Activated T-cell treated with anti-CD3 and anti-CD28 coated beads, Interleukin-2, amount 50 U/mL, for 72 hours (primary cell): Measurements from ENCODE around the gene FAM32A. TPM values are rescaled to one million over a fixed set of nuclear protein-coding genes. Genes with fewer than 3 reads are reported as not detected.

Experiments
- ATAC-seq, 2 donors: fragments of 150-1000 bp; cut with Tn5 transposase; replicated peaks in 1 of 2; 2 replicates each; pipeline ENCODE4 v1.10.0; 2021; ENCODE audit warnings: moderate library complexity in 2 of 2, mild to moderate bottlenecking in 1 of 2
- DNase-seq, 2 donors: peaks; one replicate each; pipeline ENCODE4 v3.0.0; 2021 to 2022; ENCODE audit warnings: mixed read lengths in 1 of 2
- H3K27ac Mint-ChIP-seq: one replicate; pipeline ENCODE4 v1.8.0; 2022; ENCODE audit warnings: mild to moderate bottlenecking, moderate library complexity, mixed read lengths
- H3K27me3 Mint-ChIP-seq: one replicate; pipeline ENCODE4 v1.8.0; 2022; ENCODE audit warnings: low read depth, mixed read lengths
- H3K36me3 Mint-ChIP-seq, 2 donors: one replicate each; pipeline ENCODE4 v1.8.0; 2022; ENCODE audit warnings: mixed read lengths in 2 of 2, mild to moderate bottlenecking in 1 of 2; ENCODE audit not compliant: insufficient read depth in 2 of 2
- H3K4me1 Mint-ChIP-seq: one replicate; pipeline ENCODE4 v1.8.0; 2022; ENCODE audit warnings: low read depth, mixed read lengths
- H3K4me3 Mint-ChIP-seq, 2 donors: one replicate each; pipeline ENCODE4 v1.8.0; 2022; ENCODE audit warnings: mild to moderate bottlenecking in 2 of 2, mixed read lengths in 2 of 2, moderate library complexity in 2 of 2
- H3K9me3 Mint-ChIP-seq, 2 donors: one replicate each; pipeline ENCODE4 v1.8.0; 2022; ENCODE audit warnings: mixed read lengths in 2 of 2
- total RNA-seq, 2 donors: library from RNA; stranded (reverse); gene quantifications; one replicate each; pipeline ENCODE4 v1.2.3, GENCODE V29; 2022

FAM32A gene
- total RNA-seq, 2 donors from 2014 or later = 47.0 to 49.5 TPM

DNA sequence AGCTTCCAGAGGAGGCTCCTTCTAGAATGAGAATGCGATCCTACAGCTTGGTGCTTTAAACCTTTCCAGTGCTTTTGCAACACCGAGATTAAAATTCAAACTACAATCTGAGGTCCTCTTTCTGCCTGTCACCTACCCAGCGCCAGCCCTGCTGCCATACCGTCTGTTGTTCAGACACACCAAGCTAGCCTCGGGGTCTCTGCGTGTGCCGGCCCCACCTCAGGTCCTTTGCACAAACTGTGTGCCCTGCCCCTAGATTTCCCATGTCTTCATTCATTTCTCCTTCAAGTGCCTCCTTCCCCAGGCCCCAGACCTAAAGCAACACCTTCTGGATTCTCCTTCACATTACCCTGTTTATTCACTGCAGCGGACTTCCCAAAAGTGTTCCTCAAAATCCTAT lies 30.7 kb upstream of the FAM32A start:
- DNase-seq = no peak
- peaks cover 9 to 27% of the 10 kb centered on the region in 2 donors for H3K36me3 Mint-ChIP-seq
- H3K27ac Mint-ChIP-seq = no peak overlapping the region
- ATAC-seq = no peak
- no peak overlapping the region for H3K4me3 Mint-ChIP-seq
- H3K9me3 Mint-ChIP-seq = no peaks in the 10 kb centered on the region
- no peaks in the 10 kb centered on the region for H3K27me3 Mint-ChIP-seq
- H3K4me1 Mint-ChIP-seq = peaks cover 5% of the 10 kb centered on the region

DNA sequence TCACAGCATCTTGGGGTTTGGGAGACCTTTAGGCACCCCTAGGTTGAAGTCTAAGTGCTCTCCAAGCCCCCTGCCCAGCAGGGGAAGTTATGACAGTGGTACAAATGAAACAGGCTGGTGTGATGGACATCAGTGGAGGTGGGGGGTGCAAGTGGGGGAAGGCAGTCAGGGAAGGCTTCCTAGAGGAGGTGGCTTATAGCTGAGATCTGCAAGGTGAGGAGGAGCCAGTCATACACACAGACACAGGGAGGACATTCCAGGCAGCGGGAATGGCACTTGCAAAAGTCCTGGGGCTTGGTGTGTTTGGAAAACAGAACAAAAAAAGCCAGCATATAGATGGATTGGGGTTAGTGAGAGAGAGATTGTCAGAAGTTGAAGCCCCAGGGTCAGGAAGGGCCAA lies 30.1 kb upstream of the FAM32A start:
- no peaks in the 10 kb centered on the region for H3K9me3 Mint-ChIP-seq
- H3K36me3 Mint-ChIP-seq = peaks cover 9 to 24% of the 10 kb centered on the region in 2 donors
- H3K4me3 Mint-ChIP-seq = no peak overlapping the region
- ATAC-seq (no peak), DNase-seq (no peak)
- no peak overlapping the region for H3K27ac Mint-ChIP-seq
- peaks cover 5% of the 10 kb centered on the region for H3K4me1 Mint-ChIP-seq
- H3K27me3 Mint-ChIP-seq = no peaks in the 10 kb centered on the region

DNA sequence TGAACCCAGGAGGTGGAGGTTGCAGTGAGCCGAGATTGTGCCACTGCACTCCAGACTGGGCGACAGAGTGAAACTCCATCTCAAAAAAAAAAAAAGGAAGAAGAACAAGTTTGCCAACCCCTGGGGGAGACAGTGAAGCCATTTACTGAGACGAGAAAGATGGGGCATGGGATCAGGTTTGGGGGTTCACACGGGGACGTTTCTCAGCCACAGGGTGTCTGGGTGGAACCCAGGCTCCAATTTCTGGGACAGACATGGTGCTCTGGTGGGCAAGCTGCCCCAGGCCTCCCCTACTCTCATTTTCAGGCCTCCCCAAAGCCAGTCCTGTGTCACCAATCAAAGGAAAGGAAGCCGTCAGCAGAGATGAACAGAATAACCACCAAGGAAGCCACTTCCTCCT lies 28.3 kb upstream of the FAM32A start:
- Mint-ChIP-seq H3K36me3 (peaks cover 9 to 24% of the 10 kb centered on the region in 2 donors), H3K27ac (no peak overlapping the region), H3K9me3 (no peaks in the 10 kb centered on the region), H3K27me3 (no peaks in the 10 kb centered on the region), H3K4me3 (no peak overlapping the region), H3K4me1 (peaks cover 22% of the 10 kb centered on the region)
- ATAC-seq = no peak
- DNase-seq = no peak

DNA sequence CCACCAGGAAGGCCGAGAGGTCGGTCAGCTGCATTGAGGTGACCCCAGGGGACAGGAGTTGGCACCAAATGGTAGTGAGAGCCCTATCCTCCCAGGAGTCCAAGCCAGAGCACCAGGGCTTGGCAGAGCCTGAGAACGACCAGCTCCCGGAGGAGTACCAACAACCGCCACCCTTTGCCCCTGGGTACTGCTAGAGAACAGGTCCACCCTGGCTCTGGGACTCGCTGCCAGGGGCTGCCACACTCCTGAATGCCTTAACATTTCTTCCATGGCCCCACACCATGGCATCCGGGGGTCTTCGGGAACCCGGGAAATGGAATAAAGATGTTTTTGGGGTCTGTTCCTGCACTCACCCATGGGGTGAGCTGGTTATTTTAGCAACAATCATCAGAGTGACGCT lies 27.6 kb upstream of the FAM32A start:
- Mint-ChIP-seq H3K36me3 (peaks cover 9 to 24% of the 10 kb centered on the region in 2 donors), H3K27me3 (no peaks in the 10 kb centered on the region), H3K9me3 (no peaks in the 10 kb centered on the region), H3K27ac (no peak overlapping the region), H3K4me1 (peaks cover 27% of the 10 kb centered on the region), H3K4me3 (no peak overlapping the region)
- DNase-seq (no peak), ATAC-seq (no peak)

DNA sequence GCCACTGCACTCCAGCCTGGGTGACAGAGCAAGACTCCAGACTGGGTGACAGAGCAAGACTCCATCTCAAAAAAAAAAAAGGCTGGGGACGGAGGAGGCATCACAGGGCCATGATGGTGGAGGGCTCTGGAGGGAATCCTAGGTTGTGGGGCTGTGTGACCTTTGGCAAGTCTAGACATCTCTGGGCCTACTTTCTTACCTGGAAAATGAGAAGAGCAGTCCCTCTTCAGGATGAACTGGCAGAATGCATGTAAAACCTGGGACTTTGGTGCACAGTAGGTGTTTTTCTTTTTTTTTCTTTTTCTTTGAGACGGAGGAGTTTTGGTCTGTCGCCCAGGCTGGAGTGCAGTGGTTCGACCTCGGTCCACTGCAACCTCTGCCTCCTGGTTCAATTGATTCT lies 25.6 kb upstream of the FAM32A start:
- no peak for ATAC-seq
- DNase-seq = no peak
- Mint-ChIP-seq H3K27ac (no peak overlapping the region), H3K27me3 (no peaks in the 10 kb centered on the region), H3K4me3 (no peak overlapping the region), H3K36me3 (peaks cover 5 to 17% of the 10 kb centered on the region in 2 donors), H3K4me1 (peaks cover 27% of the 10 kb centered on the region), H3K9me3 (no peaks in the 10 kb centered on the region)

DNA sequence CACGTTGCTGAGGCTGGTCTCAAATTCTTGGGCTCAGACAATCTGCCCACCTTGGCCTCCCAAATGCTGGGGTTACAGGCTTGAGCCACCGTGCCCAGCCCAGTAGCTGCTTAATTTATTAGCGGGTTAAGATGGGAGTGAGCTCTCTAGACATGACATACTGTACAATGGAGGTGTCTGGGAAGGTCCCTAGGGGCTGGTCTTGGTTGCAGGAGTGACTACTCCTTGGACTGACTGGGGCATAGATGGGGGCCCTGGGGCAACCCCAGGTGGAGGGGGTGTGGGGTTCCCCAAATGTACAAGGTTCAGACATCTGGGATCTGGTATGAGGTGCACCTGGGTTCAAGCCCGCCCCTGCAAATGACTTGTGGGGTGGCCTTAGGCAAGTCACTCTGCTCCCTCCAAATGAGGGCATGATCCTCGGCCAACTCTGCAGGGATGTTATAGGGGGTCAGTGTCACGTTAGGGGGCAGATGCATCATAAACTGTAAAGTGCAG lies 24.7 kb upstream of the FAM32A start:
- Mint-ChIP-seq H3K4me1 (peaks cover 27% of the 10 kb centered on the region), H3K27ac (no peak overlapping the region), H3K9me3 (no peaks in the 10 kb centered on the region), H3K36me3 (peaks cover 0 to 11% of the 10 kb centered on the region in 2 donors), H3K4me3 (peak overlapping the region; percentile 50 to 64), H3K27me3 (no peaks in the 10 kb centered on the region)
- no peak for ATAC-seq
- no peak for DNase-seq

DNA sequence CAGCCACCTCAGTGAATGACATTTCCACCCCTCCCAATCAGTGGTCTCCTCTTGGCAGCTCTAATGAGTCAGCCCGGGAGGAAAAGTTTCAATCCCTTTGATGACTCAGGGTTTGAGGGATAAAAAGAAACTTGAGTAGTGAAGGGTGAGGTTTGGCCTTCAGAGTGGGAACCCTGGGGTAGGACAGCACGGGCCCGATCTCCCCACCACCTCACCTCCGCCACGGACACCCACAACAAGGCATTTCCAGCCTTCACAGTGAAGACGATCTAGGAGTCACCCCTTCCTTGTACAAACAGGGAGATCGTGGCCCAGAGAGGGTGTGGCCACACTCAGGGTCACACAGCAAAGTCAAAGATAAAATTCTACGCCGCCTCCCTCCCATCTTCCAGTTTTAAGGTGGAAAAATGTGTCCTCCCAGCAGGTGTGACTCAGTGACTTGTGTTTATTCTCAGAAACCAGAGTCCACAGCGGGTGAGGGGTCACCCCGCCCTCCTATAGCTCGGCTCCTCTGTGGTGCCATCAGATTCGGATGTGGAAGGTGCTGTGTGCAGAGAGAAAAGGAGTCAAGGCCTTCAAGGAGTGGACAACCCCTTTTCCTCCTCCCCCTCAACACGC lies 24.2 kb upstream of the FAM32A start:
- Mint-ChIP-seq H3K36me3 (peaks cover 0 to 11% of the 10 kb centered on the region in 2 donors), H3K4me1 (peaks cover 27% of the 10 kb centered on the region), H3K27ac (peak overlapping the region; percentile 21), H3K9me3 (no peaks in the 10 kb centered on the region), H3K27me3 (no peaks in the 10 kb centered on the region), H3K4me3 (peak overlapping the region; percentile 50 to 64)
- ATAC-seq = peak; percentile 85
- peak; percentile 30 to 74 for DNase-seq

DNA sequence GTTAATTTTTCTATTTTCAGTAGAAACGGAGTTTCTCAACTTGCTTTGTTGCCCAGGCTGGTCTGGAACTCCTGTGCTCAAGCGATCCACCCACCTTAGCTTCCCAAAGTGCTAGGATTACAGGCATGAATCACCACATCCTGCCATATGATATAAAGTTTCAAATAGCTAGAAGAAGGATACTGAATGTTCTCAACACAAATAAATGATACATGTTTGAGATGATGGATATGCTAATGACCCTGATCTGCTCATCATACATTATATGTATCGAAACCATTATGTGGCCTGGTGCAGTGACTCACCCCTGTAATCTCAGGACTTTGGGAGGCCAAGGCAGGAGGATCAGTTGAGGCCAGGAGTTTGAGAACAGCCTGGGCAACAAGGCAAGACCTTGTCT lies 23.4 kb upstream of the FAM32A start:
- H3K27me3 Mint-ChIP-seq = no peaks in the 10 kb centered on the region
- H3K9me3 Mint-ChIP-seq = no peaks in the 10 kb centered on the region
- H3K4me1 Mint-ChIP-seq = peaks cover 24% of the 10 kb centered on the region
- DNase-seq (peak in 1 of 2 donors; percentile 45), ATAC-seq (peak; percentile 31 to 36)
- H3K36me3 Mint-ChIP-seq = peaks cover 0 to 7% of the 10 kb centered on the region in 2 donors
- H3K27ac Mint-ChIP-seq = no peak overlapping the region
- H3K4me3 Mint-ChIP-seq = peak overlapping the region; percentile 50 to 59

DNA sequence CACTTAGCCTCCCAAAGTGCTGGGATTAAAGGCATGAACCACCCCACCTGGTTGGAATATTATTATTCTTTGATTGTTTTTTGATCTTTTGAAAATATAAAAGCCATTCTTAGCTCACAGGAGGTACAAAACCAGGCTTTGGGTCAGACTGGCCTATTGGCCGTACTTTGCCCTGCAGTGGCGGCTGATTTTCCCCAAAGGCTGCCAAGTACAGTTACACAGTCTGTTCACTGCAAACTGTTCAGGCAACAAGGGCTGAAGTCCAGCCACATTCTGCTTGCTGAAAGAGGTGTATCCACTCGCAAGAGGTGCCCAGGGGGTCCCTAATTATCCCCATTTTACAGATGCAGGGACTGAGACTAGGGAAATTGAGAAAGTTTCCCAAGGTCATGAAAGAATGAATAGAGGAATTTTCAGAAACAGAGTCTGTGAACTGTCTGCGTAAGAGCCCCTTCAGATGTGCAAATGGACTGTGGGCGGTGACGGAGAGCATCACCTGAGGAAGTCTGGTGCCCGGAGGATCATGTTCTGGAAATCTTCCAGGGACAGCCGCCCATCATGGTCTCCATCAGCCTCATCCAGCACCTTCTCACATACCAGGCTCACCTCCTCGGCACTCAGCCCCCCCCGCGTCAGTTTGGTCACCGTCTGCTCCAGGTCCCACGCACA lies 20.9 kb upstream of the FAM32A start:
- no peaks in the 10 kb centered on the region for H3K9me3 Mint-ChIP-seq

DNA sequence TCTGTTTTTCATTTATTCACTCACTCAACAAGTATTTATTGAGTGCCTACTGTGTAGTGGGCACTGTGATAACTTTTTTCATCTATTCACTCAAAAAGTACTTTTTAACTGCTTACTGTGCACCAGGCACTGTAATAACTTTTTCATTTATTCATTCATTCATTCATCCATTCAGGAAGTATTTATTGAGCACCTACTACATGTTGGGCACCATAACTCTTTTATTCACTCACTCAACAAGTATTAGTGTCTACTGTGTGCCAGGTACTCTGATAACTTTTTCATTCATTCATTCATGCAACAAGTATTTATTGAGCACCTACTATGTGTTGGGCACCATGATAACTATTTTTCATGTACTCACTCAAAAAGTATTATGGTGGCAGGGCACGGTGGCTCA lies 18.8 kb upstream of the FAM32A start:
- no peak overlapping the region for H3K4me3 Mint-ChIP-seq
- no peak overlapping the region for H3K27ac Mint-ChIP-seq
- DNase-seq (no peak), ATAC-seq (no peak)
- no peaks in the 10 kb centered on the region for H3K27me3 Mint-ChIP-seq
- peaks cover 22% of the 10 kb centered on the region for H3K4me1 Mint-ChIP-seq
- no peaks in the 10 kb centered on the region for H3K9me3 Mint-ChIP-seq
- H3K36me3 Mint-ChIP-seq = no peaks in the 10 kb centered on the region

More for the DNA sequence above, 20.9 kb upstream of the FAM32A start:
- no peak for ATAC-seq
- Mint-ChIP-seq H3K27me3 (no peaks in the 10 kb centered on the region), H3K4me1 (peaks cover 35% of the 10 kb centered on the region), H3K27ac (no peak overlapping the region), H3K4me3 (no peak overlapping the region), H3K36me3 (no peaks in the 10 kb centered on the region)
- DNase-seq = no peak

DNA sequence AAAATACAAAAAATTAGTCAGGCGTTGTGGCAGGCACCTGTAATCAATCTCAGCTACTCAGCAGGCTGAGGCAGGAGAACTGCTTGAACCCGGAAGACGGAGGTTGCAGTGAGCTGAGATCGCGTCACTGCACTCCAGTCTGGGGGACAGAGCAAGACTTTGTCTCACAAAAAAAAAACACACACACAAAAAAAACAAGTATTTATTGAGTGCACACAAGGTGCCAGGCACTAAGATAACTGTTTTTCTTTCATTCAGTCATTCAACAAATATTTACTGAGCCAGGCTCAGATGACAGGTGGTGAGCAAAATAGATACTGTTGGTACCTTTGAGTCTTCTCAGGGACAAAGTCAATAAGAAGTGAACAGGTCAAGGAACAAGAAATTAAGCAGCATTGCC lies 18.2 kb upstream of the FAM32A start:
- H3K4me1 Mint-ChIP-seq = peaks cover 16% of the 10 kb centered on the region
- no peaks in the 10 kb centered on the region for H3K27me3 Mint-ChIP-seq
- H3K9me3 Mint-ChIP-seq = no peaks in the 10 kb centered on the region
- no peaks in the 10 kb centered on the region for H3K36me3 Mint-ChIP-seq
- ATAC-seq (no peak), DNase-seq (no peak)
- peak overlapping the region in 1 of 2 donors; percentile 5 for H3K4me3 Mint-ChIP-seq
- H3K27ac Mint-ChIP-seq = no peak overlapping the region

DNA sequence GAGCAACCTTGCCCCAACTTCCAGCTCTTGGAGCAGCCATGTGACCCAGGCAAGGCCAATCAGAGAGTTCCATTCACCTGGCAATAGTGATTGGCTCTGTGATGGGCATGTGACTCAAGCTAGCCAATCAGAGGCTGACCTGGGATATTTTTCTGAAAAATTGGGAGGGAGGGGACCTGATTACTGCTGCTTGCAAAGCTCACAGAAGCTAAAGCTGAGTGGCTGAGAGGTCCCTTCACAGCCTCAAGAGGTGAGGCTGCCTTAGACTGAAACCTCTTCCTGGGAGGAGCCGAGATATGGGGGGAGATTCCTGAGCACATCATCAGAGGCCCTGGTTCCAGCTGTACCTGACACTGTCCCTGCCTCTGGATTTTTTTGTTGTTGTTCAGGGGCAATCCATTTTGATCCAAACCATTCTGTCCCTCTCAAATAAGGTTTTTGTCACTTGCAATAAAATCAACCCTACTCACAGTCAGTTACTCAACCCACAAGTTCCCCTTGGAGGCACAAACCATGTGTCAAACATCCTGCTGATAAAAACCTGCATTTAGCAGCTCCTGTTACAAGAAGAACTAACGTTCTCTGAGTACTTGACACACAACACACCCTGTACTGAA lies 16.6 kb upstream of the FAM32A start:
- ATAC-seq (peak; percentile 24 to 33), DNase-seq (no peak)
- Mint-ChIP-seq H3K9me3 (no peaks in the 10 kb centered on the region), H3K4me1 (peaks cover 19% of the 10 kb centered on the region), H3K27ac (peak overlapping the region; percentile 22), H3K4me3 (no peak overlapping the region), H3K36me3 (no peaks in the 10 kb centered on the region), H3K27me3 (no peaks in the 10 kb centered on the region)

DNA sequence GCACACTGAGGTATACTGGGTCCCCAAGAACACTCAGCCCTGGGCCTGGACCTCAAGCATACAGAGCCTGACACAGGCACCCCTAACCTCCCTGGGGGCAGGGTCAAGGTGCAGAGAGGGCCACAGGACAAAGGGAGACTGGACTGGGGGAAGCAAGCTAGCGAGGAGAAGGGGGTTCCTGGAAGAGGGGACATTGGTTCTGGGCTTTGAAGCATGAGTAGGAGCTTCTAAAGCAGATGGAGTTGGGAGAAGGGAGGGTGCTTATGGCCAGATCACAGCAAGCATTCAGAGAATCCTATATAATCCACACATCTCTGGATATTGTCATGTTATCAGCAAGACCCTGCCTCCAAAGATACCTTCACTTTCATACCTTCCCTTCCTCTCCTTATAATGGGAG lies 15.1 kb upstream of the FAM32A start:
- ATAC-seq (no peak), DNase-seq (no peak)
- H3K27ac Mint-ChIP-seq = no peak overlapping the region
- H3K4me3 Mint-ChIP-seq = no peak overlapping the region
- peaks cover 21% of the 10 kb centered on the region for H3K4me1 Mint-ChIP-seq
- H3K27me3 Mint-ChIP-seq = no peaks in the 10 kb centered on the region
- H3K36me3 Mint-ChIP-seq = no peaks in the 10 kb centered on the region
- no peaks in the 10 kb centered on the region for H3K9me3 Mint-ChIP-seq
